Heart right ventricle (tissue), 16 donors: ENCODE data around the gene BACH1. TPM values are rescaled to one million over a fixed set of nuclear protein-coding genes. Genes with fewer than 3 reads are reported as not detected.
A peak's percentile ranks its signal among the peaks of the same experiment; 100 is the strongest.
"Not testable (repeated sequence)": the region's sequence is repeated elsewhere in the genome, so short reads cannot be mapped to it uniquely, and the experiment has no call there.

Experiments
- ATAC-seq, 8 donors: fragments of 200-7000 bp; cut with Tn5 transposase; one replicate each; pipeline ENCODE4 v1.9.1; 2020; ENCODE audit warnings: mild to moderate bottlenecking in 8 of 8, moderate library complexity in 8 of 8, moderate number of reproducible peaks in 1 of 8
- DNase-seq, 2 donors: peaks; one replicate each; pipeline ENCODE4 v3.0.0-alpha.2; 2020
- H3K27ac ChIP-seq, 10 donors: fragments of 200-600 bp; sonication (generic) in 2 of 10; one replicate each; pipeline versions ENCODE4 v1.5.0 to v1.8.0; 2020 to 2022; ENCODE audit warnings: mild to moderate bottlenecking in 3 of 10
- H3K27me3 ChIP-seq, 7 donors: fragments of 200-600 bp; one replicate each; pipeline ENCODE4 v1.8.0; 2021 to 2022; ENCODE audit warnings: mild to moderate bottlenecking in 2 of 7
- H3K36me3 ChIP-seq, 9 donors: fragments of 200-600 bp; sonication (generic) in 1 of 9; one replicate each; pipeline versions ENCODE4 v1.5.0 to v1.8.0; 2020 to 2022; ENCODE audit warnings: mild to moderate bottlenecking in 2 of 9
- H3K4me1 ChIP-seq, 9 donors: fragments of 200-600 bp; sonication (generic) in 1 of 9; one replicate each; pipeline versions ENCODE4 v1.5.0 to v1.8.0; 2020 to 2022; ENCODE audit warnings: mild to moderate bottlenecking in 4 of 9
- H3K4me3 ChIP-seq, 10 donors: fragments of 200-600 bp; sonication (generic) in 2 of 10; one replicate each; pipeline versions ENCODE4 v1.5.0 to v1.8.0; 2020 to 2022; ENCODE audit warnings: mild to moderate bottlenecking in 7 of 10, moderate library complexity in 2 of 10
- H3K9me3 ChIP-seq, 11 donors: fragments of 200-600 bp in 10 of 11; sonication (generic) in 2 of 11; one replicate each; pipeline versions ENCODE4 v1.5.0 to v1.8.0; 2013 to 2022; ENCODE audit warnings: mild to moderate bottlenecking in 2 of 11, control low read depth in 1 of 11, moderate library complexity in 1 of 11
- CTCF ChIP-seq, 9 donors: fragments of 200-600 bp; sonication (generic) in 2 of 9; IDR thresholded peaks; one replicate each; pipeline versions ENCODE4 v1.5.0 to v1.8.0; 2021 to 2022; ENCODE audit warnings: antibody characterized with exemption in 9 of 9, mild to moderate bottlenecking in 5 of 9, moderate library complexity in 1 of 9
- WGBS, 2 donors: extraction: QIAGEN DNeasy Blood & Tissue Kit; methylation state at CpG; one replicate each; pipeline ENCODE4 v1.1.7; 2013; ENCODE audit warnings: inconsistent platforms in 1 of 2; 5-methylcytosine and 5-hydroxymethylcytosine counted together
- intact Hi-C, 10 donors: fragments of 100-400 bp; cut with DNase I; formaldehyde crosslinking; loops; one replicate each; pipeline versions ENCODE4 v1.11.1 to v1.14.2; 2022
- polyA plus RNA-seq, 2 donors: library from polyadenylated mRNA; stranded (reverse); fragments of 200-250 nt; gene quantifications; one replicate each; pipeline ENCODE4 v1.2.3, GENCODE V29; 2013
- total RNA-seq, 10 donors: library from RNA; stranded (reverse); fragmentation: NEBNext Ultra II Directional in 3 of 10; extraction: Animal tissue kit (Norgen Biotek cat#: 25700) in 3 of 10; gene quantifications; one replicate each; pipeline versions ENCODE4 v1.2.1 to v1.2.4, GENCODE V29; 2021 to 2023
- donor health status: Arrhythmogenic right ventricular cardiomyopathy.
- donor health status: ischemic (EF 13 %, LVEDD 7.1; RV severe dilation, severe dysfunction).
- donor health status: healthy with polysubstance abuse.
- donor health status: DM: no; HTN: yes; CAD: no.
- donor health status: DM: no; HTN: no; CAD: no.
- donor health status: ischemic (EF 25% LVEDD 6.9; RV normal size, moderate dysfunction).
- donor health status: ischemic (EF 25% LVEDD 5.7; RV mildly dilated, moderate dysfunction).
- donor health status: healthy.
- donor health status: DM: yes; HTN: yes; CAD: no.
- donor health status: Ischemic cardiomyopathy.
- donor health status: ischemic (EF 35%, LVEDD 5.7; RV mildly dilated, moderate dysfunction).
- donor health status: nonischemic (EF 11% LVEDD 7.7; RV severe dilation, severe dysfunction).
- donor health status: DM: yes; HTN: yes; CAD: no.
- donor health status: PGD.
- donor health status: ischemic (EF 29% LVEDD 5.4; RV normal size, mild dysfunction).
- donor health status: nonischemic (EF 23%, LVEDD 6.1; RV moderate dilation, normal function).

Gene BACH1
- total and polyA plus RNA-seq, 12 donors, result 2.7 to 78.7 (median 44.5) TPM

GRCh38 chr21:29351691-29352090 is 53.0 kb downstream of the BACH1 start:
- no peak for DNase-seq
- ATAC-seq, result peak in 4 of 8 donors; percentile 39 to 53 (median 46)
- TF ChIP-seq CTCF (IDR thresholded peaks at IDR 0.05), result no peak

GRCh38 chr21:29355043-29355710 is 56.5 kb downstream of the BACH1 start:
- ATAC-seq, DNase-seq, intact Hi-C loops, H3K27ac ChIP-seq, H3K4me3 ChIP-seq, H3K27me3 ChIP-seq: not testable (repeated sequence)
- Histone ChIP-seq H3K9me3 (peaks cover 0 to 16% (median 0%) of the 10 kb centered on the region in 11 donors), H3K4me1 (peaks cover 0 to 23% (median 8%) of the 10 kb centered on the region in 9 donors), H3K36me3 (peaks cover 0 to 35% (median 0%) of the 10 kb centered on the region in 9 donors)
- WGBS, 2 donors, result 97 to 98% methylated on average over 14 of the region's 14 CpGs

More at GRCh38 chr21:29351691-29352090, 53.0 kb downstream of the BACH1 start:
- H3K4me1 ChIP-seq, result peaks cover 0 to 32% (median 9%) of the 10 kb centered on the region in 9 donors
- peaks cover 0 to 41% (median 0%) of the 10 kb centered on the region in 9 donors for H3K36me3 ChIP-seq
- peak overlapping the region in 1 of 10 donors; percentile 31 for H3K27ac ChIP-seq
- peaks cover 0 to 16% (median 0%) of the 10 kb centered on the region in 11 donors for H3K9me3 ChIP-seq
- no peaks in the 10 kb centered on the region for H3K27me3 ChIP-seq
- no peak overlapping the region for H3K4me3 ChIP-seq
- intact Hi-C loops, result no loop called here

- DNase-seq, ATAC-seq, intact Hi-C loops, H3K4me3 ChIP-seq, H3K27me3 ChIP-seq: not testable (repeated sequence)
- Histone ChIP-seq H3K27ac (peak overlapping the region in 1 of 10 donors; percentile 36), H3K36me3 (peaks cover 0 to 39% (median 2%) of the 10 kb centered on the region in 9 donors), H3K9me3 (peaks cover 0 to 16% (median 0%) of the 10 kb centered on the region in 11 donors), H3K4me1 (peaks cover 0 to 23% (median under 1%) of the 10 kb centered on the region in 9 donors)
- WGBS, 2 donors, result 70 to 77% methylated on average over 1 of the region's 1 CpG
Observed at GRCh38 chr21:29356291-29356690, 57.6 kb downstream of the BACH1 start.

- intact Hi-C loops, H3K4me3 ChIP-seq, ATAC-seq, H3K27me3 ChIP-seq, DNase-seq: not testable (repeated sequence)
- peak overlapping the region in 1 of 10 donors; percentile 36 for H3K27ac ChIP-seq
- H3K36me3 ChIP-seq, result peaks cover 0 to 41% (median 5%) of the 10 kb centered on the region in 9 donors
- 85 to 94% methylated on average over 4 of the region's 4 CpGs for WGBS, 2 donors
- peaks cover 0 to 23% (median 0%) of the 10 kb centered on the region in 9 donors for H3K4me1 ChIP-seq
- H3K9me3 ChIP-seq, result peaks cover 0 to 16% (median 0%) of the 10 kb centered on the region in 11 donors
Observed at GRCh38 chr21:29356810-29357209, 58.1 kb downstream of the BACH1 start.

- peaks cover 0 to 23% (median 0%) of the 10 kb centered on the region in 9 donors for H3K4me1 ChIP-seq
- ATAC-seq (no peak), DNase-seq (no peak)
- peaks cover 0 to 12% (median 0%) of the 10 kb centered on the region in 11 donors for H3K9me3 ChIP-seq
- intact Hi-C loops, result no loop called here
- TF ChIP-seq CTCF (IDR thresholded peaks at IDR 0.05), result no peak
- no peaks in the 10 kb centered on the region for H3K27me3 ChIP-seq
- no peak overlapping the region for H3K27ac ChIP-seq
- no peak overlapping the region for H3K4me3 ChIP-seq
- peaks cover 0 to 35% (median 5%) of the 10 kb centered on the region in 9 donors for H3K36me3 ChIP-seq
- 95 to 99% methylated on average over 3 of the region's 3 CpGs for WGBS, 2 donors
Observed at GRCh38 chr21:29359718-29360117, 61.0 kb downstream of the BACH1 start.
